Chondrocyte (in vitro differentiated cells): ENCODE measurements around the gene HPDL. TPM values are rescaled to one million over a fixed set of nuclear protein-coding genes. Genes with fewer than 3 reads are reported as not detected.
A peak's percentile ranks its signal among the peaks of the same experiment; 100 is the strongest.

ENCODE experiments used
- DNase-seq: peaks from one replicate; pipeline ENCODE4 v3.0.0; 2021; ENCODE audit warnings: mixed read lengths, low spot score
- H3K27ac Mint-ChIP-seq: one replicate; pipeline ENCODE4 v1.8.0; 2021; ENCODE audit warnings: mild to moderate bottlenecking, moderate library complexity, mixed read lengths; ENCODE audit not compliant: unreplicated experiment
- H3K27me3 Mint-ChIP-seq: 2 replicates; pipeline ENCODE4 v1.8.0; 2021; ENCODE audit warnings: low read depth, mixed read lengths
- H3K36me3 Mint-ChIP-seq: 2 replicates; pipeline ENCODE4 v1.8.0; 2021; ENCODE audit warnings: low read depth, mixed read lengths
- H3K4me1 Mint-ChIP-seq: 2 replicates; pipeline ENCODE4 v1.8.0; 2021; ENCODE audit warnings: low read depth, mild to moderate bottlenecking, mixed read lengths
- H3K4me3 Mint-ChIP-seq: one replicate; pipeline ENCODE4 v1.8.0; 2021; ENCODE audit warnings: mild to moderate bottlenecking, moderate library complexity, mixed read lengths; ENCODE audit not compliant: unreplicated experiment
- H3K9me3 Mint-ChIP-seq: 2 replicates; pipeline ENCODE4 v1.8.0; 2021; ENCODE audit warnings: low read depth, mixed read lengths
- CTCF ChIP-seq: fragments of 200-600 bp; sonication (generic); IDR thresholded peaks from 2 replicates; pipeline ENCODE4 v1.5.0; 2021; ENCODE audit warnings: antibody characterized with exemption, mild to moderate bottlenecking, moderate library complexity
- total RNA-seq: library from RNA; stranded (reverse); gene quantifications from 3 replicates; pipeline ENCODE4 v1.2.1, GENCODE V29; 2021

The HPDL gene
- total RNA-seq, 1 donor from 2014 or later, result 1.0 TPM

- Mint-ChIP-seq H3K9me3 (no peaks in the 10 kb centered on the region), H3K36me3 (peaks cover 4% of the 10 kb centered on the region), H3K4me1 (peaks cover 16% of the 10 kb centered on the region), H3K4me3 (no peak overlapping the region), H3K27me3 (no peaks in the 10 kb centered on the region), H3K27ac (peak overlapping the region; percentile 28)
- no peak for DNase-seq
- no peak for TF ChIP-seq CTCF
Observed at GRCh38 chr1:45348609-45348965, 21.9 kb downstream of the HPDL start.

GRCh38 chr1:45348966-45349677 lies 22.4 kb downstream of the HPDL start:
- DNase-seq, result no peak
- H3K36me3 Mint-ChIP-seq, result peaks cover 4% of the 10 kb centered on the region
- no peaks in the 10 kb centered on the region for H3K9me3 Mint-ChIP-seq
- H3K4me3 Mint-ChIP-seq, result no peak overlapping the region
- H3K4me1 Mint-ChIP-seq, result peaks cover 16% of the 10 kb centered on the region
- no peaks in the 10 kb centered on the region for H3K27me3 Mint-ChIP-seq
- no peak overlapping the region for H3K27ac Mint-ChIP-seq
- TF ChIP-seq CTCF, result no peak

GRCh38 chr1:45351508-45351907 lies 24.8 kb downstream of the HPDL start:
- Mint-ChIP-seq H3K9me3 (no peaks in the 10 kb centered on the region), H3K27me3 (no peaks in the 10 kb centered on the region), H3K4me1 (peaks cover 16% of the 10 kb centered on the region), H3K27ac (no peak overlapping the region), H3K36me3 (no peaks in the 10 kb centered on the region), H3K4me3 (no peak overlapping the region)
- DNase-seq, result no peak
- TF ChIP-seq CTCF, result no peak

GRCh38 chr1:45353685-45354084 lies 27.0 kb downstream of the HPDL start:
- no peaks in the 10 kb centered on the region for H3K27me3 Mint-ChIP-seq
- DNase-seq, result no peak
- no peak overlapping the region for H3K27ac Mint-ChIP-seq
- H3K36me3 Mint-ChIP-seq, result no peaks in the 10 kb centered on the region
- TF ChIP-seq CTCF, result no peak
- H3K9me3 Mint-ChIP-seq, result no peaks in the 10 kb centered on the region
- H3K4me1 Mint-ChIP-seq, result peaks cover 5% of the 10 kb centered on the region
- no peak overlapping the region for H3K4me3 Mint-ChIP-seq

GRCh38 chr1:45354838-45355237 lies 28.1 kb downstream of the HPDL start:
- Mint-ChIP-seq H3K4me1 (peaks cover under 1% of the 10 kb centered on the region), H3K27ac (no peak overlapping the region), H3K9me3 (no peaks in the 10 kb centered on the region), H3K4me3 (no peak overlapping the region), H3K36me3 (no peaks in the 10 kb centered on the region), H3K27me3 (no peaks in the 10 kb centered on the region)
- TF ChIP-seq CTCF, result no peak
- DNase-seq, result no peak
